HCT116 (cell line): ENCODE data around the gene FSIP2. TPM values are rescaled to one million over a fixed set of nuclear protein-coding genes. Genes with fewer than 3 reads are reported as not detected.

Experiments used
- ATAC-seq: fragments of 200-7000 bp; cut with Tn5 transposase; 2 replicates; pipeline ENCODE4 v1.9.1; 2020; ENCODE audit warnings: mild to moderate bottlenecking, moderate library complexity
- BruUV-seq: library from RNA; stranded (reverse); fragments of 400-500 nt; replicated peaks from 2 replicates; lab custom pipeline; 2021; lab: Mats Ljungman, UMichigan
- CTCF ChIA-PET: fragments of 300-600 bp; sonication (Branson Sonifier 250); formaldehyde crosslinking; loops from one replicate; lab custom pipeline; 2021; ENCODE audit warnings: antibody characterized with exemption; lab: Charles Lee
- POLR2A ChIA-PET: fragments of 300-600, 350-600 bp; sonication (Branson Sonifier 250); formaldehyde crosslinking; loops from one replicate; lab custom pipeline; 2021; ENCODE audit warnings: antibody characterized with exemption; lab: Charles Lee
- RAD21 ChIA-PET, 2 experiments: fragments of 300-600 bp; sonication (Branson Sonifier 250); formaldehyde crosslinking; loops; one replicate each; lab custom pipeline; 2023; ENCODE audit warnings: low total read pairs in 2 of 2; ENCODE audit not compliant: uncharacterized antibody in 2 of 2, unreplicated experiment in 2 of 2, low non-redundant PET in 1 of 2; lab: Charles Lee
- DNase-seq: peaks from one replicate; pipeline ENCODE4 v3.0.0-alpha.2; 2010; ENCODE audit warnings: low read depth, low spot score
- H2AFZ ChIP-seq: fragments of 200-600 bp; shearing (Covaris generic), sonication (generic); 2 replicates; pipeline ENCODE4 v1.6.1; 2017; ENCODE audit warnings: low read depth, mixed run types, mixed read lengths, antibody characterized with exemption, low read length; ENCODE audit not compliant: poor library complexity, severe bottlenecking
- H3K27ac ChIP-seq: 2 replicates; pipeline ENCODE4 v1.5.1; 2012; ENCODE audit warnings: low read depth, low read length
- H3K27me3 ChIP-seq: fragments of 200-600 bp; sonication (generic); 2 replicates; pipeline ENCODE4 v1.6.1; 2016; ENCODE audit warnings: mixed run types, low read length, mixed read lengths; ENCODE audit not compliant: insufficient read depth
- H3K36me3 ChIP-seq, 2 experiments: fragments of 200-500 bp in 1 of 2; fragments of 200-600 bp in 1 of 2; sonication (Bioruptor generic) in 1 of 2; sonication (generic) in 1 of 2; 2 replicates each; pipeline versions ENCODE4 v1.5.1 to v1.6.1; 2014 to 2016; ENCODE audit warnings: low read length in 2 of 2, inconsistent platforms in 1 of 2, mixed read lengths in 1 of 2, mixed run types in 1 of 2; ENCODE audit not compliant: insufficient read depth in 2 of 2, control insufficient read depth in 1 of 2
- H3K4me1 ChIP-seq, 2 experiments: fragments of 200-600 bp in 1 of 2; sonication (generic) in 1 of 2; 2 replicates each; pipeline versions ENCODE4 v1.5.1 to v1.6.1; 2012 to 2017; ENCODE audit warnings: low read length in 2 of 2, inconsistent platforms in 1 of 2, mild to moderate bottlenecking in 1 of 2, mixed read lengths in 1 of 2, mixed run types in 1 of 2, moderate library complexity in 1 of 2; ENCODE audit not compliant: insufficient read depth in 2 of 2, control insufficient read depth in 1 of 2
- H3K4me2 ChIP-seq: fragments of 200-600 bp; sonication (generic); 2 replicates; pipeline ENCODE4 v1.6.1; 2017; ENCODE audit warnings: mixed run types, low read length, mixed read lengths
- H3K4me3 ChIP-seq, 2 experiments: fragments of 200-600 bp in 1 of 2; sonication (generic) in 1 of 2; replicated peaks in 1 of 2; 2 replicates each; pipeline ENCODE4 v1.5.1; 2011 to 2016; ENCODE audit warnings: low read length in 2 of 2, control low read depth in 1 of 2, low read depth in 1 of 2, mild to moderate bottlenecking in 1 of 2, mixed read lengths in 1 of 2, mixed run types in 1 of 2
- H3K79me2 ChIP-seq: fragments of 200-600 bp; sonication (generic); 2 replicates; pipeline ENCODE4 v1.6.1; 2017; ENCODE audit warnings: mild to moderate bottlenecking, mixed run types, low read length, moderate library complexity, mixed read lengths; ENCODE audit not compliant: insufficient read depth
- H3K9ac ChIP-seq: fragments of 200-600 bp; sonication (generic); 2 replicates; pipeline ENCODE4 v1.6.1; 2016; ENCODE audit warnings: low read length, mixed read lengths
- H3K9me2 ChIP-seq: fragments of 200-600 bp; sonication (generic), shearing (Covaris generic); 2 replicates; pipeline ENCODE4 v1.6.1; 2017; ENCODE audit warnings: mixed run types, mild to moderate bottlenecking, moderate library complexity; ENCODE audit not compliant: insufficient read depth
- H3K9me3 ChIP-seq, 2 experiments: fragments of 200-500 bp in 1 of 2; fragments of 200-600 bp in 1 of 2; sonication (Bioruptor generic) in 1 of 2; sonication (generic) in 1 of 2; 2 replicates each; pipeline ENCODE4 v1.6.1; 2014 to 2017; ENCODE audit warnings: low read length in 2 of 2, mixed read lengths in 2 of 2, inconsistent platforms in 1 of 2, low read depth in 1 of 2, mild to moderate bottlenecking in 1 of 2, mixed run types in 1 of 2, moderate library complexity in 1 of 2; ENCODE audit not compliant: control insufficient read depth in 1 of 2, insufficient read depth in 1 of 2
- H4K20me1 ChIP-seq: fragments of 200-600 bp; sonication (generic), shearing (Covaris generic); 2 replicates; pipeline ENCODE4 v1.6.1; 2017; ENCODE audit warnings: mixed run types, mild to moderate bottlenecking, moderate library complexity; ENCODE audit not compliant: insufficient read depth
- ATF3 ChIP-seq: IDR thresholded peaks from 2 replicates; pipeline ENCODE4 v1.6.1; 2012
- CBX3 ChIP-seq: IDR thresholded peaks from 2 replicates; pipeline ENCODE4 v1.6.1; 2012; ENCODE audit warnings: low read depth
- CEBPB ChIP-seq: IDR thresholded peaks from 2 replicates; pipeline ENCODE4 v1.6.1; 2012; ENCODE audit warnings: low read depth
- EGR1 ChIP-seq: IDR thresholded peaks from 2 replicates; pipeline ENCODE4 v1.6.1; 2012; ENCODE audit warnings: low read depth
- ELF1 ChIP-seq: IDR thresholded peaks from 2 replicates; pipeline ENCODE4 v1.6.1; 2012; ENCODE audit warnings: low read depth, borderline replicate concordance
- EZH2 ChIP-seq: fragments of 200-600 bp; sonication (generic); IDR thresholded peaks from 2 replicates; pipeline ENCODE4 v1.6.1; 2017; ENCODE audit warnings: antibody characterized with exemption, mixed run types
- EZH2phosphoT487 ChIP-seq: fragments of 200-600 bp; IDR thresholded peaks from 2 replicates; pipeline ENCODE4 v1.6.1; 2018; ENCODE audit warnings: antibody characterized with exemption, borderline replicate concordance
- FOSL1 ChIP-seq: IDR thresholded peaks from 2 replicates; pipeline ENCODE4 v1.6.1; 2012; ENCODE audit warnings: low read depth
- JUND ChIP-seq: IDR thresholded peaks from 2 replicates; pipeline ENCODE4 v1.6.1; 2012
- MAX ChIP-seq: IDR thresholded peaks from 2 replicates; pipeline ENCODE4 v1.6.1; 2012
- POLR2A ChIP-seq: IDR thresholded peaks from 2 replicates; pipeline ENCODE4 v1.7.0; 2011; ENCODE audit warnings: borderline replicate concordance; ENCODE audit not compliant: insufficient read depth, insufficient read length; ENCODE audit errors: extremely low read depth
- POLR2AphosphoS5 ChIP-seq: IDR thresholded peaks from 2 replicates; pipeline ENCODE4 v1.6.1; 2011; ENCODE audit warnings: mild to moderate bottlenecking, low read depth, low read length, moderate library complexity
- RAD21 ChIP-seq: IDR thresholded peaks from 2 replicates; pipeline ENCODE4 v1.6.1; 2012; ENCODE audit warnings: low read depth, mild to moderate bottlenecking
- SP1 ChIP-seq: IDR thresholded peaks from 2 replicates; pipeline ENCODE4 v1.6.1; 2012; ENCODE audit warnings: low read depth
- TCF7L2 ChIP-seq: IDR thresholded peaks from 2 replicates; pipeline ENCODE4 v1.7.0; 2011; ENCODE audit warnings: borderline replicate concordance, inconsistent platforms; ENCODE audit not compliant: insufficient read depth, insufficient read length; ENCODE audit errors: extremely low read depth
- YY1 ChIP-seq: IDR thresholded peaks from 2 replicates; pipeline ENCODE4 v1.6.1; 2011; ENCODE audit warnings: low read length, low read depth, moderate library complexity, mild to moderate bottlenecking; ENCODE audit not compliant: insufficient replicate concordance; ENCODE audit errors: extremely low read depth
- ZNF274 ChIP-seq: fragments of 200-500 bp; sonication (Bioruptor generic); IDR thresholded peaks from 2 replicates; pipeline ENCODE4 v1.6.1; 2014; ENCODE audit warnings: mild to moderate bottlenecking, low read depth, low read length, inconsistent platforms
- intact Hi-C: fragments of 100-400 bp; cut with micrococcal nuclease; formaldehyde crosslinking; loops from 2 replicates; pipeline ENCODE4 v1.10.0; 2022
- total RNA-seq: library from RNA; stranded (reverse); gene quantifications from one replicate; pipeline ENCODE4 v1.2.1, GENCODE V29; 2021; ENCODE audit not compliant: unreplicated experiment
- TF ChIP-seq, protein P1 (sequence below): IDR thresholded peaks from 2 replicates; pipeline ENCODE4 v1.6.1; 2011; ENCODE audit warnings: mild to moderate bottlenecking, low read length, moderate library complexity; ENCODE audit not compliant: insufficient replicate concordance; ENCODE audit errors: extremely low read depth

Gene FSIP2
- total RNA-seq, 1 experiment from 2014 or later, result not detected

DNA sequence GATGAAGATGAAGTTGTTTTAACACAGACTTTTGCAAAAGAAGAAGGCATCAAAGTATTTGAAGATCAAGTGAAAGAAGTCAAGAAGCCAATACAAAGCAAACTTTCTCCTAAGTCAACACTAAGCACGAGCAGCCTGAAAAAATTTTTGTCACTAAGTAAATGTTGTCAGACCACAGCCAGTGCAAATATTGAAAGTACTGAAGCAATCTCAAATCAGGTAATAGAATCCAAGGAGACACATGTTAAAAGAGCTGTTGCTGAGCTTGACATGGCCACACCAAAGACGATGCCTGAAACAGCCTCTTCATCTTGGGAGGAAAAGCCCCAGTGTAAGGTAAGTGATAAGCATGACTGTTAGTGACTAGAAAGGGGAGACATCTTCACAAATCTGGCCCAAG is 75.1 kb downstream of the FSIP2 start:
- ATAC-seq (no peak), DNase-seq (no peak)
- Histone ChIP-seq H3K9me2 (no peaks in the 10 kb centered on the region), H3K4me2 (no peak overlapping the region), H3K9me3 (no peaks in the 10 kb centered on the region), H3K79me2 (no peaks in the 10 kb centered on the region), H3K4me3 (no peak overlapping the region), H3K4me1 (no peaks in the 10 kb centered on the region), H3K9ac (no peak overlapping the region), H3K27ac (no peak overlapping the region), H2AFZ (no peak overlapping the region), H4K20me1 (no peaks in the 10 kb centered on the region), H3K27me3 (no peaks in the 10 kb centered on the region), H3K36me3 (no peaks in the 10 kb centered on the region)
- TF ChIP-seq EZH2phosphoT487 (no peak), EGR1 (no peak), POLR2A (no peak), RAD21 (no peak), EZH2 (no peak)
- intact Hi-C loops, result no loop called here
- ChIA-PET RAD21 (no interaction called here), POLR2A (no interaction called here), CTCF (no interaction called here)
- no TSS peak for BruUV-seq

- no TSS peak for BruUV-seq
- Histone ChIP-seq H2AFZ (no peak overlapping the region), H3K9ac (no peak overlapping the region)
- no peak for TF ChIP-seq TCF7L2
- no peak for TF ChIP-seq ZNF274
- TF ChIP-seq POLR2AphosphoS5, result no peak
- TF ChIP-seq, protein P1, sequence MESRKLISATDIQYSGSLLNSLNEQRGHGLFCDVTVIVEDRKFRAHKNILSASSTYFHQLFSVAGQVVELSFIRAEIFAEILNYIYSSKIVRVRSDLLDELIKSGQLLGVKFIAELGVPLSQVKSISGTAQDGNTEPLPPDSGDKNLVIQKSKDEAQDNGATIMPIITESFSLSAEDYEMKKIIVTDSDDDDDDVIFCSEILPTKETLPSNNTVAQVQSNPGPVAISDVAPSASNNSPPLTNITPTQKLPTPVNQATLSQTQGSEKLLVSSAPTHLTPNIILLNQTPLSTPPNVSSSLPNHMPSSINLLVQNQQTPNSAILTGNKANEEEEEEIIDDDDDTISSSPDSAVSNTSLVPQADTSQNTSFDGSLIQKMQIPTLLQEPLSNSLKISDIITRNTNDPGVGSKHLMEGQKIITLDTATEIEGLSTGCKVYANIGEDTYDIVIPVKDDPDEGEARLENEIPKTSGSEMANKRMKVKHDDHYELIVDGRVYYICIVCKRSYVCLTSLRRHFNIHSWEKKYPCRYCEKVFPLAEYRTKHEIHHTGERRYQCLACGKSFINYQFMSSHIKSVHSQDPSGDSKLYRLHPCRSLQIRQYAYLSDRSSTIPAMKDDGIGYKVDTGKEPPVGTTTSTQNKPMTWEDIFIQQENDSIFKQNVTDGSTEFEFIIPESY, result no peak
- no peak for TF ChIP-seq ATF3
- no peak for TF ChIP-seq MAX
- no peak for TF ChIP-seq FOSL1
- TF ChIP-seq CBX3, result no peak
- no peak for TF ChIP-seq CEBPB
- no peak for TF ChIP-seq ELF1
- no peak for TF ChIP-seq EZH2phosphoT487
- TF ChIP-seq EGR1, result no peak
- no peak for TF ChIP-seq JUND
- TF ChIP-seq RAD21, result no peak
- TF ChIP-seq EZH2, result no peak
- no peak for TF ChIP-seq YY1
- no peak for TF ChIP-seq SP1
- TF ChIP-seq, all 23 proteins: peak for 0
- no peak overlapping the region for H3K27ac ChIP-seq
- ChIA-PET RAD21 (no interaction called here), CTCF (no interaction called here), POLR2A (no interaction called here)
- H3K27me3 ChIP-seq, result no peaks in the 10 kb centered on the region
- no peaks in the 10 kb centered on the region for H3K4me1 ChIP-seq
- no peaks in the 10 kb centered on the region for H4K20me1 ChIP-seq
- DNase-seq, result no peak
- intact Hi-C loops, result no loop called here
- no peaks in the 10 kb centered on the region for H3K79me2 ChIP-seq
- H3K4me3 ChIP-seq, result no peak overlapping the region
- H3K9me2 ChIP-seq, result no peaks in the 10 kb centered on the region; the same call in 1 of the 2 replicates
- no peaks in the 10 kb centered on the region for H3K9me3 ChIP-seq
- H3K4me2 ChIP-seq, result no peak overlapping the region
- ATAC-seq, result no peak
- no peaks in the 10 kb centered on the region for H3K36me3 ChIP-seq
Observed at GRCh38 chr2:185817991-185818390, 79.4 kb downstream of the FSIP2 start.
